RKO (cell line): ENCODE data around the gene TXNDC15.
"Not testable (repeated sequence)": the region's sequence is repeated elsewhere in the genome, so short reads cannot be mapped to it uniquely, and the experiment has no call there.

Experiments used
- DNase-seq: peaks from one replicate; pipeline ENCODE4 v3.0.0-alpha.2; 2016; ENCODE audit warnings: low spot score

Gene TXNDC15

GRCh38 chr5:134878403-134878802 lies 4.2 kb downstream of the TXNDC15 start:
- no peak for DNase-seq

- no peak for DNase-seq
Measured at GRCh38 chr5:134879456-134879855, 5.3 kb downstream of the TXNDC15 start.

- not testable (repeated sequence) for DNase-seq
Measured at GRCh38 chr5:134880937-134881336, 6.8 kb downstream of the TXNDC15 start.

GRCh38 chr5:134881711-134882110 lies 7.5 kb downstream of the TXNDC15 start:
- not testable (repeated sequence) for DNase-seq

GRCh38 chr5:134887593-134888159 lies 13.5 kb downstream of the TXNDC15 start:
- no peak for DNase-seq

- DNase-seq: no peak
Measured at GRCh38 chr5:134889335-134889734, 15.2 kb downstream of the TXNDC15 start.

GRCh38 chr5:134891473-134891872 lies 17.3 kb downstream of the TXNDC15 start:
- no peak for DNase-seq

- no peak for DNase-seq
Measured at GRCh38 chr5:134892282-134892681, 18.1 kb downstream of the TXNDC15 start.

GRCh38 chr5:134892926-134893325 lies 18.8 kb downstream of the TXNDC15 start:
- DNase-seq: no peak

GRCh38 chr5:134893748-134894505 lies 19.8 kb downstream of the TXNDC15 start:
- DNase-seq: no peak

- peak; percentile 58 for DNase-seq
Measured at GRCh38 chr5:134902071-134902801, 28.1 kb downstream of the TXNDC15 start.

GRCh38 chr5:134904610-134905245 lies 30.6 kb downstream of the TXNDC15 start, which contains the start of gene PCBD2:
Gene PCBD2 (plus strand): TSS chr5:134905131. CDS start chr5:134905140, 9 bp downstream.
- DNase-seq: peak; percentile 93

- peak; percentile 77 for DNase-seq
Measured at GRCh38 chr5:134905246-134905996, 31.2 kb downstream of the TXNDC15 start.

GRCh38 chr5:134906811-134907210 lies 32.6 kb downstream of the TXNDC15 start:
- peak; percentile 4 for DNase-seq

- not testable (repeated sequence) for DNase-seq
Measured at GRCh38 chr5:134910752-134911151, 36.6 kb downstream of the TXNDC15 start.

- no peak for DNase-seq
Measured at GRCh38 chr5:134911285-134912206, 37.4 kb downstream of the TXNDC15 start.

- no peak for DNase-seq
Measured at GRCh38 chr5:134913254-134913653, 39.1 kb downstream of the TXNDC15 start.

GRCh38 chr5:134913795-134914194 lies 39.6 kb downstream of the TXNDC15 start:
- DNase-seq: no peak

GRCh38 chr5:134917070-134917815 lies 43.1 kb downstream of the TXNDC15 start:
- DNase-seq: no peak

- DNase-seq: no peak
Measured at GRCh38 chr5:134918861-134919260, 44.7 kb downstream of the TXNDC15 start.
